Measurements from ENCODE around the gene CCL21.

The CCL21 gene

DNA sequence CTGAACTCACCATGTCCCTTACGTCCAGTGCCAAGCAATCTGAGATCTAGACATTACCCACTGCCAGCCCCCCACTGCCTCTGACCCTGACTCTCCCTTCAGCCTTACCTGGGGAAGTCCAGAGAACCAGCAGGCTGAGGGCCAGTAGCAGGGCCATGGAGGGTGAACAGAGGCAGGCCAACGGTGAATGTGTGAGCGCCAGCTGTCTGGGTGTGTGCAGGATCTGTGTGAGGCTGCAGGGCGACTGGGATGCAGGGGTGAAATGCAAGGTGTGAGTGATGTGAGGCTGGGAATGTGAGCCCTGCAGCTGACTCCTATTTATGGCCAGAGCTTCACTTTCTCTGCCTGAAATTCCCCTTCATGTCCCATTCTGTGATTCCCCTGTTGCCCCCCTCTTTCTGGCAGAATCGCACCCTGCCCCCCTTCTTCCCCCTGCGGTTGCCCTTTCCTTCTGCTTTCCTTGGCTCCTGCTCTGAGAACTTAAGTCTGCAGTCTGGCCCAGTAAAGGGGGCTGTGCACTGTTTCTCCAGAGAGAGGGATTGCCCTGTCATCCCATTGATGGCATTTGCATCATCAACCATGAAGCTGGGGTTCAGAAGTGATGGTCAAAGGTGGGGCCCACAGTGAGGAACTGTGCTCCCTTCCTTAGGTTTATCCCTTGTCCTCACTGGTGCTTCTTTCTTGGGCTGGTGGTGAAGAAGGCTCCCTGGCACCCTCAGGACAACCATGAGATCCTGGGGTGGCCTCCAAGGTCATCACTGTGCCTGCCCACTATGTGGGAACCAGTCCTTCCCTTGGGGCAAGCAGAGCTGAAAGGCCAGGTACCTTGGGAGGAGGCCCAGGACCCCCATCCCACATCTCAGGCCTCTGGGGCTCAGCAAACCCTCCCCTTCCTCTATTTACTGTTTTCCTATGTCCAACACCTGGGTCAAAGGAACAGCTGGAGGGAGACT lies 18.7 kb downstream of the CCL21 start, which contains the start of gene CCL19:
TSS of gene CCL19 (minus strand) at position 294 of the 953 bp plus-strand sequence. CDS start at position 157, 137 bp downstream.
- no peak for DNase-seq (ENCODE audit: low spot score)
- in situ Hi-C loops (cut with MboI; ENCODE audit: low sequenced_read_pairs, unreplicated experiment), result no loop called here
- TF ChIP-seq, protein P1, sequence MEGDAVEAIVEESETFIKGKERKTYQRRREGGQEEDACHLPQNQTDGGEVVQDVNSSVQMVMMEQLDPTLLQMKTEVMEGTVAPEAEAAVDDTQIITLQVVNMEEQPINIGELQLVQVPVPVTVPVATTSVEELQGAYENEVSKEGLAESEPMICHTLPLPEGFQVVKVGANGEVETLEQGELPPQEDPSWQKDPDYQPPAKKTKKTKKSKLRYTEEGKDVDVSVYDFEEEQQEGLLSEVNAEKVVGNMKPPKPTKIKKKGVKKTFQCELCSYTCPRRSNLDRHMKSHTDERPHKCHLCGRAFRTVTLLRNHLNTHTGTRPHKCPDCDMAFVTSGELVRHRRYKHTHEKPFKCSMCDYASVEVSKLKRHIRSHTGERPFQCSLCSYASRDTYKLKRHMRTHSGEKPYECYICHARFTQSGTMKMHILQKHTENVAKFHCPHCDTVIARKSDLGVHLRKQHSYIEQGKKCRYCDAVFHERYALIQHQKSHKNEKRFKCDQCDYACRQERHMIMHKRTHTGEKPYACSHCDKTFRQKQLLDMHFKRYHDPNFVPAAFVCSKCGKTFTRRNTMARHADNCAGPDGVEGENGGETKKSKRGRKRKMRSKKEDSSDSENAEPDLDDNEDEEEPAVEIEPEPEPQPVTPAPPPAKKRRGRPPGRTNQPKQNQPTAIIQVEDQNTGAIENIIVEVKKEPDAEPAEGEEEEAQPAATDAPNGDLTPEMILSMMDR (IDR thresholded peaks at IDR 0.05; ENCODE audit: borderline replicate concordance, control extremely low read depth, extremely low read depth, insufficient read depth, missing control alignments), result no peak

DNA sequence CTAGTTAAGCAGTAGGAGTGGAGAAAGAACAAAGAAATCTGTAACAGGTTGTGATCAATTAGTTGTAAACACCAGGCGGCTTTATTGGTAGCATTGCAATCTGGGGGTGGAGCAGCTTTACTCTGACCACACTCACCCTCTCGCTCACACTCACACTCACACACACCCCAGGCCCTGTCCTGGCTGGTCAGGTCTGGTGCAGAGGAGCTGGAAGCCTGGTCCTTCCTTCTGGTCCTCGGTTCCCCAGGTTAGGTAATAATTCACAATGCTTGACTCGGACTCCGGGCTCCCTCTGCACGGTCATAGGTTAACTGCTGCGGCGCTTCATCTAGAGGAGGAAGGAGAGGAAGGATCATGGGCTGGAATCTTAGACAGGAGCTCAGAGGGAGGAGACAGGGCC lies 20.4 kb downstream of the CCL21 start:
- TF ChIP-seq, protein P1 (IDR thresholded peaks at IDR 0.05; ENCODE audit: borderline replicate concordance, control extremely low read depth, extremely low read depth, insufficient read depth, missing control alignments), result no peak
- no peak for DNase-seq (ENCODE audit: low spot score)
- in situ Hi-C loops (cut with MboI; ENCODE audit: low sequenced_read_pairs, unreplicated experiment), result no loop called here

DNA sequence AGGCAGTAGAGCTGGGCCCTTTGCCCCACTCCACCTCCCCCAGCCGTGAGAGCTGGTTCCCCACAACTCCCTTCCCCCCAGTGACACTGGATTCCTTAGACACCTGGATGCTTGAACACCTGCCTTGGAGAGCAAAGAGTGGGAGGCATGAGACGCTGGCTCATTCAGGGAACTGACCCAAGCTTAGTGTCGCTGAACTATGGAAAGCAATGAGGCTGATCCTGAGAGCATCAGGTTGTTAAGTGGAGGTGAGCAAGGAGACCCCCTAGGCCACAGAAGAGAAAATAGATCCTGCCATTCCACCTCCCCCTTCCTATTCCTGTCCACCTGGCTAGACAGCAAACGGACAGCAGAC lies 20.8 kb downstream of the CCL21 start:
- no peak for DNase-seq (ENCODE audit: low spot score)
- TF ChIP-seq, protein P1 (IDR thresholded peaks at IDR 0.05; ENCODE audit: borderline replicate concordance, control extremely low read depth, extremely low read depth, insufficient read depth, missing control alignments), result no peak
- in situ Hi-C loops (cut with MboI; ENCODE audit: low sequenced_read_pairs, unreplicated experiment), result no loop called here

DNA sequence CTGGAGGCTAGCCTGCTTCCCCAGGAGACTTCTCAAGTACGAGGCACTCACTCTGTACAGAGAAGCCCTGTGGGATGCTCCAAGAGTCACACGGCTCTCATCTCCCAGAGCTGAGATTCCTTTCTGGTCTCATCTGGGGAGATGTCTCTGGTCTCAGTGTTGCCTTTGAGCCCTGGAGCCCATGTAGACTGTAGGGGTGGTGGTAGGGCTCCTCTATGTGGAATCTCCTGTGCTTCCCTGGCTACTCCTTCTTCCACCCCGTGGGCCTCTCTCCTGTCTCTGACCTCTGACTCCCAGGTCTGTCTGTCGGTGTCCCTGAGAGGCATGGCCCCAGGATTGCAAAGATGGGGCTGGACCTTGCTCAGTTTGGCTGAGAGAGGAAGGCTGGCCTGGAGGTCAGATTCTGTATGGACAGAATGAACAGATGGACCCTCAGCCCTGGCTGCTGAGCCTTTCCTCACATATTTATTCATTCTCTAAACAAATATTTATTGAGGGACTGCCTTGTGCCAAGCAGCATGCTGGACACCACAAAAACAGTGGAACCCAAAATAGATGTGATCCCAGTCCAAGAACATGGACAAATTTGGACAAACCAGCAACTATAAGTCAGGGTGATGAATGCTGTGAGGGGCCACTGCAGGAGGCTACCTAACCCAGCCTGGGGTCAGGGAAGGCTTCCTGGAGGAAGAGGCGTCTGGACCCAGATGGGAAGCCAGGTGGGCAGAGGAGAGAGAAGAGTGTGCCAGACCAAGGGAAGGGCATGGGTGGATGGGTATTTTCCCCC lies 21.4 kb downstream of the CCL21 start:
- in situ Hi-C loops (cut with MboI; ENCODE audit: low sequenced_read_pairs, unreplicated experiment), result no loop called here

DNA sequence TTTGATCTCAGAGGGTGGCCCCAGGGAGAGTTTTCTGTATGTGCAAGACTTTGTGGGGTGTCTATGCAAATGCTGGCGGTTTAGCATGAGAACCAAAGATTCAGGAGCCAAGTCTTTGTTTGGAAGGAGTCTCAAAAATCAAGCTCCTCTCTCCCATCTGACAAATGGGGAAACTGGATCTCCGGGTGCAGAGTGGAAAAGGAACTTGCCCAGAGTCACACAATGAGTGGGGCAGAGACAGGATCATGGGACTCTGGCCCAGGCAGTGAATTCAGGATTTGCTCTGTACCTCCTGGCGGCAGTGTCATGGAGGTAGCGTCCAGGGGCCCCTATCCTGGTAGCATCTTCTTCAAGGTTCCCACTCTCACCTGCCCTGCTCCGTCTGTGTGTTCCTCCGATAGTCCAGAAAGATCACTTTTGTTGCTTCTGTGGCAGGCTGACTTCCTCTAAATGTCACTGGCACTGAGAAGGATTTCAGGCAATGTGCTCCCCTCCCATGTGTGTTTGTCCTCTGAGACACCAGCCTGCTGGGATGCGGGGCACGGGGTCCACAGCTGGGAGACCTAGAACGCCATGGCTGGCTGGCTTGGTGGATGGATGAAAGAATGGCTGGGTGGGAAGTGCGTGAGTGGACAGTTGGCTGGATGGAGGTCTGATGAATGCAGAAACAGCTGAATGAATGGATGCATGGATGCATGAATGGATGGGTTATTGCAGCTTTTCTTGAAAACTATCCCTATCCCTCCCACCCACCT lies 22.5 kb downstream of the CCL21 start:
- TF ChIP-seq, protein P1 (IDR thresholded peaks at IDR 0.05; ENCODE audit: borderline replicate concordance, control extremely low read depth, extremely low read depth, insufficient read depth, missing control alignments), result no peak
- in situ Hi-C loops (cut with MboI; ENCODE audit: low sequenced_read_pairs, unreplicated experiment), result no loop called here
- no peak for DNase-seq (ENCODE audit: low spot score)

More for the DNA sequence above, 21.4 kb downstream of the CCL21 start:
- no peak for DNase-seq (ENCODE audit: low spot score)
- TF ChIP-seq, protein P1 (IDR thresholded peaks at IDR 0.05; ENCODE audit: borderline replicate concordance, control extremely low read depth, extremely low read depth, insufficient read depth, missing control alignments), result no peak

DNA sequence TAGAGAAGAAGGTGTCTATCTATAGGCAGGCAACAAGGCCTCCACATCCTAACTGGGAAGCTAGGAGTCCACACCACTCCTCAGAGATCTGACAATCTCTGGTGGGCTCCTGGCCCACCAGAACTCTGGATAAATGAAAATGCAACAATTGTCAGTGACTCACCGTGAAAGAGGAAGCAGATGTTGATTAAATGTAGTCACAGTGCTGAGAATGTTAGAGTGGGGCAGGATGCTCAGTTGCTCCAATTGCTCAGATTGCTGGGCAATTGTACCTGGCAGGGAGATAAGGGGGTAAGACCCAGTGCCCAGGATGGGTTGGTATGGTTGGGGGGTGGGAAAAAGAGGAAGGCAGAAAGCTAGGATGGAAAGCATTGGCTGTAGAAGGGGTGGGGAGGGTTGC lies 23.2 kb downstream of the CCL21 start:
- TF ChIP-seq, protein P1 (IDR thresholded peaks at IDR 0.05; ENCODE audit: borderline replicate concordance, control extremely low read depth, extremely low read depth, insufficient read depth, missing control alignments), result no peak
- no peak for DNase-seq (ENCODE audit: low spot score)
- in situ Hi-C loops (cut with MboI; ENCODE audit: low sequenced_read_pairs, unreplicated experiment), result no loop called here

Measured in GM13976 (cell line).